K562 treated with DMSO at 1 percent for 24 hours (cell line): ENCODE results near the gene PARP11. TPM values are rescaled to one million over a fixed set of nuclear protein-coding genes. Genes with fewer than 3 reads are reported as not detected.

Experiments
- total RNA-seq: library from RNA; unstranded; fragments of 300-600 nt; gene quantifications from 2 replicates; pipeline ENCODE4 v1.2.3, GENCODE V29; 2022; ENCODE audit warnings: low read depth; ENCODE audit not compliant: insufficient read depth

Gene PARP11, protein sequence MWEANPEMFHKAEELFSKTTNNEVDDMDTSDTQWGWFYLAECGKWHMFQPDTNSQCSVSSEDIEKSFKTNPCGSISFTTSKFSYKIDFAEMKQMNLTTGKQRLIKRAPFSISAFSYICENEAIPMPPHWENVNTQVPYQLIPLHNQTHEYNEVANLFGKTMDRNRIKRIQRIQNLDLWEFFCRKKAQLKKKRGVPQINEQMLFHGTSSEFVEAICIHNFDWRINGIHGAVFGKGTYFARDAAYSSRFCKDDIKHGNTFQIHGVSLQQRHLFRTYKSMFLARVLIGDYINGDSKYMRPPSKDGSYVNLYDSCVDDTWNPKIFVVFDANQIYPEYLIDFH
- total RNA-seq, result 1.1 and 1.9 TPM in 2 replicates

GRCh38 chr12:3872800-3873636 is at the start of gene PARP11:
TSS of gene PARP11 (minus strand) at chr12:3873399. CDS start at chr12:3873229, 170 bp downstream.

Other genes with a start within 250 kb of the PARP11 start
- 3.4 and 3.7 TPM in 2 replicates for gene CRACR2A, start 120.3 kb downstream of the PARP11 start, total RNA-seq